HL-60/S4 (cell line): Measurements from ENCODE around the gene SMAD4.
"Not testable (repeated sequence)": the region's sequence is repeated elsewhere in the genome, so short reads cannot be mapped to it uniquely, and the experiment has no call there.

Source experiments
- in situ Hi-C: fragments of 300-500 bp; cut with MboI; formaldehyde crosslinking; loops from 2 replicates; pipeline ENCODE4 v1.14.3; 2022; ENCODE audit warnings: low sequenced_read_pairs

SMAD4 gene

GRCh38 chr18:51029694-51030536 lies at the start of gene SMAD4:
TSS of gene SMAD4 (plus strand) at chr18:51030213. CDS start at chr18:51047047, 16,834 bp downstream.
- in situ Hi-C loops = no loop called here

GRCh38 chr18:50981381-50981780 lies 48.6 kb upstream of the SMAD4 start:
- in situ Hi-C loops = no loop called here

GRCh38 chr18:50982086-50982801 lies 47.8 kb upstream of the SMAD4 start:
- in situ Hi-C loops = no loop called here

- in situ Hi-C loops = no loop called here
These were observed 47.2 kb upstream of the SMAD4 start for GRCh38 chr18:50982802-50983179.

GRCh38 chr18:50986360-50987087 lies 43.5 kb upstream of the SMAD4 start:
- in situ Hi-C loops = no loop called here

- in situ Hi-C loops = no loop called here
These were observed 42.8 kb upstream of the SMAD4 start for GRCh38 chr18:50987261-50987660.

GRCh38 chr18:50989711-50990110 lies 40.3 kb upstream of the SMAD4 start:
- in situ Hi-C loops = no loop called here

- in situ Hi-C loops = no loop called here
These were observed 37.7 kb upstream of the SMAD4 start for GRCh38 chr18:50992351-50992762.

GRCh38 chr18:50994031-50994430 lies 36.0 kb upstream of the SMAD4 start:
- in situ Hi-C loops = no loop called here

- in situ Hi-C loops = not testable (repeated sequence)
These were observed 26.8 kb upstream of the SMAD4 start for GRCh38 chr18:51003174-51003573.

- in situ Hi-C loops = no loop called here
These were observed 23.8 kb upstream of the SMAD4 start for GRCh38 chr18:51006061-51006818.

GRCh38 chr18:51006948-51007789 lies 22.8 kb upstream of the SMAD4 start:
- in situ Hi-C loops = no loop called here

GRCh38 chr18:51007790-51008139 lies 22.2 kb upstream of the SMAD4 start:
- in situ Hi-C loops = no loop called here

- in situ Hi-C loops = no loop called here
These were observed 20.9 kb upstream of the SMAD4 start for GRCh38 chr18:51009072-51009471.

GRCh38 chr18:51010218-51010617 lies 19.8 kb upstream of the SMAD4 start:
- in situ Hi-C loops = no loop called here

- in situ Hi-C loops = no loop called here
These were observed 18.3 kb upstream of the SMAD4 start for GRCh38 chr18:51011709-51012108.

GRCh38 chr18:51012441-51012840 lies 17.6 kb upstream of the SMAD4 start:
- in situ Hi-C loops = no loop called here

- in situ Hi-C loops = no loop called here
These were observed 16.8 kb upstream of the SMAD4 start for GRCh38 chr18:51013259-51013658.

- in situ Hi-C loops = no loop called here
These were observed 12.7 kb upstream of the SMAD4 start for GRCh38 chr18:51017140-51017879.
